GM12878 (cell line): ENCODE data around the gene DEPDC7. TPM values are rescaled to one million over a fixed set of nuclear protein-coding genes. Genes with fewer than 3 reads are reported as not detected.

Experiments
- ATAC-seq: fragments of 200-7000 bp; cut with Tn5 transposase; 3 replicates; pipeline ENCODE4 v1.9.1; 2020; ENCODE audit warnings: mild to moderate bottlenecking, moderate library complexity
- BruUV-seq: library from RNA; stranded (reverse); fragments of 400-500 nt; replicated peaks from 2 replicates; lab custom pipeline; 2021; lab: Mats Ljungman, UMichigan
- CTCF ChIA-PET: fragments of 300-600 bp; sonication (Branson Sonifier 250); formaldehyde crosslinking; extraction: SDS; loops from one replicate; lab custom pipeline; 2021; ENCODE audit warnings: inconsistent platforms; lab: Yijun Ruan, JAX
- POLR2A ChIA-PET: fragments of 350-600 bp; formaldehyde crosslinking; extraction: SDS; loops from one replicate; lab custom pipeline; 2021; ENCODE audit warnings: inconsistent platforms; lab: Charles Lee
- RAD21 ChIA-PET: fragments of 300-600 bp; sonication (Branson Sonifier 250); formaldehyde crosslinking; loops from one replicate; lab custom pipeline; 2023; ENCODE audit warnings: antibody characterized with exemption; ENCODE audit not compliant: unreplicated experiment; lab: Charles Lee
- SMC1A ChIA-PET: fragments of 300-600 bp; sonication (Branson Sonifier 250); formaldehyde crosslinking; loops from one replicate; lab custom pipeline; 2023; ENCODE audit not compliant: unreplicated experiment, uncharacterized antibody; lab: Charles Lee
- DNase-seq: peaks from one replicate; pipeline ENCODE4 v3.0.0-alpha.2; 2011; ENCODE audit warnings: low read depth, low spot score
- FAIRE-seq: peaks from 3 replicates; lab custom pipeline; 2011; peaks lifted over from hg19 to GRCh38; lab: Jason Lieb, UNC
- H2AFZ ChIP-seq: 2 replicates; pipeline ENCODE4 v1.6.0; 2011; ENCODE audit warnings: low read depth, low read length, control low read depth; ENCODE audit not compliant: control insufficient read depth
- H3K27ac ChIP-seq: 2 replicates; pipeline ENCODE4 v1.5.1; 2011; ENCODE audit warnings: control low read depth; ENCODE audit not compliant: control insufficient read depth, insufficient read depth
- H3K27me3 ChIP-seq, 2 experiments: replicated peaks in 1 of 2; 2 replicates each; pipeline versions ENCODE4 v1.6.0 to v1.6.1; 2011; ENCODE audit warnings: low read length in 1 of 2; ENCODE audit not compliant: control insufficient read depth in 2 of 2, insufficient read depth in 2 of 2
- H3K36me3 ChIP-seq, 2 experiments: 2 replicates each; pipeline ENCODE4 v1.5.1; 2011; ENCODE audit warnings: low read length in 1 of 2; ENCODE audit not compliant: control insufficient read depth in 2 of 2, insufficient read depth in 2 of 2
- H3K4me1 ChIP-seq: 2 replicates; pipeline ENCODE4 v1.6.1; 2011; ENCODE audit warnings: mild to moderate bottlenecking, low read length, moderate library complexity, mixed read lengths; ENCODE audit not compliant: control insufficient read depth, insufficient read depth
- H3K4me2 ChIP-seq: 2 replicates; pipeline ENCODE4 v1.6.0; 2011; ENCODE audit warnings: control low read depth; ENCODE audit not compliant: control insufficient read depth, insufficient read depth
- H3K4me3 ChIP-seq: fragments of 200-600 bp; sonication (generic); 2 replicates; pipeline ENCODE4 v1.5.1; 2016
- H3K79me2 ChIP-seq: 2 replicates; pipeline ENCODE4 v1.6.0; 2011; ENCODE audit warnings: low read length; ENCODE audit not compliant: control insufficient read depth, insufficient read depth
- H3K9ac ChIP-seq: 2 replicates; pipeline ENCODE4 v1.8.0; 2011; ENCODE audit warnings: low read length, control low read depth, mixed read lengths; ENCODE audit not compliant: control insufficient read depth, insufficient read depth
- H3K9me3 ChIP-seq: replicated peaks from 3 replicates; pipeline ENCODE4 v1.5.1; 2011; ENCODE audit warnings: mild to moderate bottlenecking, low read length; ENCODE audit not compliant: control insufficient read depth, insufficient read depth
- H4K20me1 ChIP-seq: 2 replicates; pipeline ENCODE4 v1.6.0; 2011; ENCODE audit not compliant: control insufficient read depth, insufficient read depth
- CBX3 ChIP-seq: fragments of 200-600 bp; sonication (generic); IDR thresholded peaks from 2 replicates; pipeline ENCODE4 v1.6.1; 2016; ENCODE audit warnings: low read depth, borderline replicate concordance
- CBX5 ChIP-seq: sonication (generic); IDR thresholded peaks from 2 replicates; pipeline ENCODE4 v1.6.1; 2016; ENCODE audit warnings: low read depth, moderate library complexity, mild to moderate bottlenecking, inconsistent platforms
- CHD1 ChIP-seq: IDR thresholded peaks from 2 replicates; pipeline ENCODE4 v1.6.1; 2012; ENCODE audit warnings: low read depth, low read length, improper control_type of control experiment
- CHD2 ChIP-seq: IDR thresholded peaks from 2 replicates; pipeline ENCODE4 v1.6.1; 2011; ENCODE audit warnings: low read depth, low read length, improper control_type of control experiment, borderline replicate concordance
- ESRRA ChIP-seq: IDR thresholded peaks from 2 replicates; pipeline ENCODE4 v1.6.1; 2012; ENCODE audit warnings: mild to moderate bottlenecking, low read length, improper control_type of control experiment
- FOXM1 ChIP-seq: IDR thresholded peaks from 2 replicates; pipeline ENCODE4 v1.6.1; 2012; ENCODE audit warnings: low read depth, mild to moderate bottlenecking, inconsistent platforms, low read length, moderate library complexity
- HDAC6 ChIP-seq: fragments of 200-600 bp; sonication (generic); IDR thresholded peaks from one replicate; pipeline ENCODE4 v1.8.0; 2017; ENCODE audit warnings: antibody characterized with exemption; ENCODE audit not compliant: unreplicated experiment
- KDM1A ChIP-seq: fragments of 200-600 bp; sonication (generic); IDR thresholded peaks from 2 replicates; pipeline ENCODE4 v1.6.1; 2016; ENCODE audit warnings: borderline replicate concordance
- POLR2AphosphoS5 ChIP-seq: IDR thresholded peaks from 2 replicates; pipeline ENCODE4 v1.6.1; 2011; ENCODE audit warnings: mild to moderate bottlenecking, low read length, inconsistent platforms
- RAD21 ChIP-seq: IDR thresholded peaks from 2 replicates; pipeline ENCODE4 v1.6.1; 2011; ENCODE audit warnings: mild to moderate bottlenecking, low read depth, low read length, moderate library complexity; ENCODE audit not compliant: insufficient read depth
- RB1 ChIP-seq: fragments of 450-650 bp; formaldehyde crosslinking; IDR thresholded peaks from 2 replicates; pipeline ENCODE4 v1.6.1; 2017; ENCODE audit warnings: mild to moderate bottlenecking, borderline replicate concordance
- WRNIP1 ChIP-seq: IDR thresholded peaks from 2 replicates; pipeline ENCODE4 v1.6.1; 2011; ENCODE audit warnings: low read depth, low read length, improper control_type of control experiment, borderline replicate concordance
- ZNF24 ChIP-seq: fragments of 450-650 bp; IDR thresholded peaks from 2 replicates; pipeline ENCODE4 v1.6.1; 2017; ENCODE audit warnings: antibody characterized with exemption, mild to moderate bottlenecking
- ZNF622 ChIP-seq: fragments of 450-650 bp; IDR thresholded peaks from 2 replicates; pipeline ENCODE4 v1.6.1; 2017; ENCODE audit warnings: mild to moderate bottlenecking, inconsistent platforms
- WGBS: methylation state at CpG from one replicate; pipeline ENCODE4 v1.1.6; 2016; ENCODE audit warnings: low lambda C conversion rate; ENCODE audit not compliant: insufficient replicate concordance, insufficient coverage; ENCODE audit errors: missing lambda C conversion rate; 5-methylcytosine and 5-hydroxymethylcytosine counted together
- in situ Hi-C: fragments of 300-500 bp; cut with MboI; formaldehyde crosslinking; loops from 9 replicates; pipeline ENCODE4 v1.14.3; 2018; ENCODE audit warnings: mixed read lengths
- intact Hi-C: fragments of 100-400 bp; cut with micrococcal nuclease; formaldehyde crosslinking; loops from one replicate; pipeline ENCODE4 v1.14.2; 2022; ENCODE audit not compliant: unreplicated experiment
- polyA plus RNA-seq, 11 experiments: library from polyadenylated mRNA; depleted of rRNA in 4 of 11; unstranded in 6 of 11; stranded (reverse) in 5 of 11; fragments of >200 nt; fragmentation: Nextera tagmentation in 4 of 11; fragmentation: Illumina TruSeq in 1 of 11; extraction: Ambion mirVana in 4 of 11; extraction: Trizol in 1 of 11; gene quantifications; 1 replicate in 1 of 11; 2 replicates in 10 of 11; pipeline versions ENCODE4 v1.2.1 to v1.2.3, GENCODE V29; 2011 to 2016; ENCODE audit warnings: inconsistent platforms in 2 of 11, missing spikeins in 2 of 11, low read depth in 1 of 11
- total RNA-seq, 4 experiments: library from RNA; depleted of rRNA in 3 of 4; stranded (reverse); fragments of >200 nt in 3 of 4; fragmentation: Illumina TruSeq in 1 of 4; extraction: Trizol in 1 of 4; gene quantifications; 2 replicates each; pipeline versions ENCODE4 v1.2.1 to v1.2.3, GENCODE V29; 2013 to 2021
- TF ChIP-seq, protein P1 (sequence below): IDR thresholded peaks from 2 replicates; pipeline ENCODE4 v1.6.1; 2011; ENCODE audit warnings: borderline replicate concordance, low read depth, mild to moderate bottlenecking, moderate library complexity, low read length; ENCODE audit not compliant: insufficient read depth, poor library complexity, severe bottlenecking
- TF ChIP-seq, protein P2 (sequence below): IDR thresholded peaks from 2 replicates; pipeline ENCODE4 v1.6.1; 2011; ENCODE audit warnings: borderline replicate concordance, low read depth, mild to moderate bottlenecking, moderate library complexity, mixed read lengths, low read length; ENCODE audit not compliant: insufficient read depth; ENCODE audit errors: extremely low read length
- TF ChIP-seq, protein P3 (sequence below): fragments of 450-650 bp; IDR thresholded peaks from 2 replicates; pipeline ENCODE4 v1.6.1; 2017; ENCODE audit warnings: borderline replicate concordance
- TF ChIP-seq, protein P4 (sequence below): fragments of 450-650 bp; IDR thresholded peaks from 2 replicates; pipeline ENCODE4 v1.6.1; 2017; ENCODE audit warnings: low read depth, mild to moderate bottlenecking, moderate library complexity

Gene DEPDC7
- total and polyA plus RNA-seq, 10 of the 15 experiments (the other 5 are each of a cell fraction or from before 2014, with no cell fraction given), result 0.06 to 1.1 (median 0.49) TPM

DNA sequence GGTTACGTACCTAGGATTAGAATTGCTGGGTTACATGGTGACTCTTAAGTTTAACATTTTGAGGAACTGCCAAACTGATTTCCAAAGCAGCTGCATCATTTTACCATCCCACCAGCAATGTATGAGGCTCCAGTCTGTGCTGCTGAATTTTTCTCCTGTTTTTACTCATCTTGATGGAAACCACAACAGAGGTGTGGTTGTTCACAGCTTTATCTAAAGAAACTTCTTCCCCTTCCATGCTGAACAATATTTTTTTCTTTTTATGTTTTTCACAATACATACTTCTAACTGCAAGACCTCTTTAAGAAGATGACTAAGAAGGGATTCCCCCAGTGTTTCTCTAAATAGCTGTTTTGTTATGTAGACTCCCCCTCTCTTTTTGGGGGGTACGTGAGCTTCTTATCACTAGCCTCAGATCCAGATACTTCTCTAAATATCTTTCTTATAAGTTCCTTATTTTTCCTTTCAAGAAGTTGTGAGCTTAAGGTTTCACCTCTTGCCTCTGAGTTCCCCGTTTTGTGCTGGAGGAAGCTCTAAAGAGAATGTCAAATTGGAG, 47.7 kb downstream of the DEPDC7 start:
- peak overlapping the region; percentile 13; the same call in 1 of the 2 replicates for H3K9ac ChIP-seq
- H3K4me2 ChIP-seq, result peak overlapping the region; percentile 43
- in situ Hi-C loops, result loop anchor here (5.0 to 10.0 kb wide), 2 partner anchors 106 to 259 kb away; no protein-coding TSS in a partner anchor
- no peak for TF ChIP-seq CHD1
- TF ChIP-seq CBX5, result peak; percentile 85; the same call in 1 of the 2 replicates
- TF ChIP-seq WRNIP1, result no peak
- TF ChIP-seq ESRRA, result no peak
- no peak for TF ChIP-seq ZNF24
- TF ChIP-seq, protein P1, sequence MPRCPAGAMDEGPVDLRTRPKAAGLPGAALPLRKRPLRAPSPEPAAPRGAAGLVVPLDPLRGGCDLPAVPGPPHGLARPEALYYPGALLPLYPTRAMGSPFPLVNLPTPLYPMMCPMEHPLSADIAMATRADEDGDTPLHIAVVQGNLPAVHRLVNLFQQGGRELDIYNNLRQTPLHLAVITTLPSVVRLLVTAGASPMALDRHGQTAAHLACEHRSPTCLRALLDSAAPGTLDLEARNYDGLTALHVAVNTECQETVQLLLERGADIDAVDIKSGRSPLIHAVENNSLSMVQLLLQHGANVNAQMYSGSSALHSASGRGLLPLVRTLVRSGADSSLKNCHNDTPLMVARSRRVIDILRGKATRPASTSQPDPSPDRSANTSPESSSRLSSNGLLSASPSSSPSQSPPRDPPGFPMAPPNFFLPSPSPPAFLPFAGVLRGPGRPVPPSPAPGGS, result peak; percentile 43
- no peak for TF ChIP-seq RB1
- TF ChIP-seq, protein P2, sequence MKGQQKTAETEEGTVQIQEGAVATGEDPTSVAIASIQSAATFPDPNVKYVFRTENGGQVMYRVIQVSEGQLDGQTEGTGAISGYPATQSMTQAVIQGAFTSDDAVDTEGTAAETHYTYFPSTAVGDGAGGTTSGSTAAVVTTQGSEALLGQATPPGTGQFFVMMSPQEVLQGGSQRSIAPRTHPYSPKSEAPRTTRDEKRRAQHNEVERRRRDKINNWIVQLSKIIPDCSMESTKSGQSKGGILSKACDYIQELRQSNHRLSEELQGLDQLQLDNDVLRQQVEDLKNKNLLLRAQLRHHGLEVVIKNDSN, result no peak
- no peak for TF ChIP-seq CBX3
- no peak for TF ChIP-seq HDAC6
- TF ChIP-seq, protein P3, sequence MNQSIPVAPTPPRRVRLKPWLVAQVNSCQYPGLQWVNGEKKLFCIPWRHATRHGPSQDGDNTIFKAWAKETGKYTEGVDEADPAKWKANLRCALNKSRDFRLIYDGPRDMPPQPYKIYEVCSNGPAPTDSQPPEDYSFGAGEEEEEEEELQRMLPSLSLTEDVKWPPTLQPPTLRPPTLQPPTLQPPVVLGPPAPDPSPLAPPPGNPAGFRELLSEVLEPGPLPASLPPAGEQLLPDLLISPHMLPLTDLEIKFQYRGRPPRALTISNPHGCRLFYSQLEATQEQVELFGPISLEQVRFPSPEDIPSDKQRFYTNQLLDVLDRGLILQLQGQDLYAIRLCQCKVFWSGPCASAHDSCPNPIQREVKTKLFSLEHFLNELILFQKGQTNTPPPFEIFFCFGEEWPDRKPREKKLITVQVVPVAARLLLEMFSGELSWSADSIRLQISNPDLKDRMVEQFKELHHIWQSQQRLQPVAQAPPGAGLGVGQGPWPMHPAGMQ, result no peak
- TF ChIP-seq CHD2, result peak; percentile 53; the same call in 1 of the 2 replicates
- TF ChIP-seq RAD21, result no peak
- TF ChIP-seq ZNF622, result no peak
- TF ChIP-seq, protein P4, sequence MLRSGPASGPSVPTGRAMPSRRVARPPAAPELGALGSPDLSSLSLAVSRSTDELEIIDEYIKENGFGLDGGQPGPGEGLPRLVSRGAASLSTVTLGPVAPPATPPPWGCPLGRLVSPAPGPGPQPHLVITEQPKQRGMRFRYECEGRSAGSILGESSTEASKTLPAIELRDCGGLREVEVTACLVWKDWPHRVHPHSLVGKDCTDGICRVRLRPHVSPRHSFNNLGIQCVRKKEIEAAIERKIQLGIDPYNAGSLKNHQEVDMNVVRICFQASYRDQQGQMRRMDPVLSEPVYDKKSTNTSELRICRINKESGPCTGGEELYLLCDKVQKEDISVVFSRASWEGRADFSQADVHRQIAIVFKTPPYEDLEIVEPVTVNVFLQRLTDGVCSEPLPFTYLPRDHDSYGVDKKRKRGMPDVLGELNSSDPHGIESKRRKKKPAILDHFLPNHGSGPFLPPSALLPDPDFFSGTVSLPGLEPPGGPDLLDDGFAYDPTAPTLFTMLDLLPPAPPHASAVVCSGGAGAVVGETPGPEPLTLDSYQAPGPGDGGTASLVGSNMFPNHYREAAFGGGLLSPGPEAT, result peak; percentile 89
- peak; percentile 87 for TF ChIP-seq FOXM1
- no peak for TF ChIP-seq KDM1A
- no peak for TF ChIP-seq POLR2AphosphoS5

More for the DNA sequence above, 47.7 kb downstream of the DEPDC7 start:
- ATAC-seq (peak; percentile 70), FAIRE-seq (peak; percentile 89), DNase-seq (peak; percentile 76)
- intact Hi-C loops, result loop anchor here (1.0 to 5.0 kb wide), 2 partner anchors 23 to 176 kb away; no protein-coding TSS in a partner anchor
- peak overlapping the region; percentile 17; the same call in 1 of the 2 replicates for H3K4me3 ChIP-seq
- no TSS peak for BruUV-seq
- no peaks in the 10 kb centered on the region for H3K9me3 ChIP-seq
- POLR2A ChIA-PET, result interaction anchor here (1.1 to 3.0 kb wide), 6 partner anchors 23 to 171 kb away, joined by 3 to 9 read pairs (median 6); partner anchors contain the start of genes QSER1 and TCP11L1
- CTCF ChIA-PET, result interaction anchor here (0.6 to 10.8 kb wide), 27 partner anchors 9 to 1006 kb away, joined by 3 to 144 read pairs (median 4); partner anchors contain the start of genes DEPDC7 and QSER1
- peaks cover 43% of the 10 kb centered on the region for H3K4me1 ChIP-seq
- H3K27ac ChIP-seq, result peak overlapping the region; percentile 68
- H2AFZ ChIP-seq, result peak overlapping the region; percentile 10; the same call in 1 of the 2 replicates
- H3K27me3 ChIP-seq, result no peaks in the 10 kb centered on the region
- no peaks in the 10 kb centered on the region for H4K20me1 ChIP-seq
- RAD21 ChIA-PET, result interaction anchor here (0.9 to 6.8 kb wide), 14 partner anchors 24 to 254 kb away, joined by 3 to 144 read pairs (median 6); partner anchors contain the start of genes CSTF3, QSER1 and TCP11L1
- WGBS, result 27% methylated on average over 3 of the region's 3 CpGs
- peaks cover 4 to 6% of the 10 kb centered on the region in 2 experiments for H3K36me3 ChIP-seq
- no peaks in the 10 kb centered on the region for H3K79me2 ChIP-seq
- SMC1A ChIA-PET, result interaction anchor here (0.6 to 11.0 kb wide), 34 partner anchors 10 to 629 kb away, joined by 3 to 141 read pairs (median 4); partner anchors contain the start of genes CSTF3, QSER1 and TCP11L1
